Liver (tissue), 9 donors: ENCODE results near the gene FAM89B. TPM values are rescaled to one million over a fixed set of nuclear protein-coding genes. Genes with fewer than 3 reads are reported as not detected.

Source experiments
- DNase-seq: peaks from one replicate; pipeline ENCODE4 v3.0.0-alpha.2; 2017; ENCODE audit warnings: low spot score
- H3K27ac ChIP-seq, 2 donors: one replicate each; pipeline ENCODE4 v1.7.0; 2013; ENCODE audit warnings: inconsistent platforms in 2 of 2, low read length in 2 of 2, control low read depth in 1 of 2, low read depth in 1 of 2, mild to moderate bottlenecking in 1 of 2
- H3K27me3 ChIP-seq, 4 donors: one replicate each; pipeline versions ENCODE4 v1.6.1 to v1.7.0; 2013; ENCODE audit warnings: low read length in 3 of 4, inconsistent platforms in 1 of 4, mild to moderate bottlenecking in 1 of 4, moderate library complexity in 1 of 4; ENCODE audit not compliant: control insufficient read depth in 4 of 4, insufficient read depth in 4 of 4
- H3K36me3 ChIP-seq, 4 donors: one replicate each; pipeline versions ENCODE4 v1.6.1 to v1.7.0; 2013; ENCODE audit warnings: low read length in 3 of 4, mild to moderate bottlenecking in 3 of 4, low read depth in 1 of 4, moderate library complexity in 1 of 4; ENCODE audit not compliant: control insufficient read depth in 4 of 4, insufficient read depth in 3 of 4
- H3K4me1 ChIP-seq, 4 donors: one replicate each; pipeline versions ENCODE4 v1.6.1 to v1.7.0; 2013; ENCODE audit warnings: low read length in 3 of 4, mild to moderate bottlenecking in 3 of 4, moderate library complexity in 1 of 4; ENCODE audit not compliant: control insufficient read depth in 4 of 4, insufficient read depth in 4 of 4
- H3K4me3 ChIP-seq, 3 donors: one replicate each; pipeline versions ENCODE4 v1.6.1 to v1.7.0; 2013; ENCODE audit warnings: low read length in 3 of 3, control low read depth in 1 of 3, low read depth in 1 of 3, mild to moderate bottlenecking in 1 of 3
- H3K9ac ChIP-seq, 2 donors: one replicate each; pipeline ENCODE4 v1.7.0; 2013; ENCODE audit warnings: low read length in 2 of 2, mild to moderate bottlenecking in 2 of 2, moderate library complexity in 2 of 2, control low read depth in 1 of 2, low read depth in 1 of 2
- H3K9me3 ChIP-seq, 4 donors: one replicate each; pipeline versions ENCODE4 v1.6.1 to v1.7.0; 2013; ENCODE audit warnings: low read length in 3 of 4; ENCODE audit not compliant: control insufficient read depth in 4 of 4
- EGR1 ChIP-seq, 2 donors: IDR thresholded peaks; 2 replicates each; pipeline ENCODE4 v1.6.1; 2016 to 2018; ENCODE audit warnings: antibody characterized with exemption in 2 of 2, low read depth in 2 of 2
- FOXA1 ChIP-seq: IDR thresholded peaks from 2 replicates; pipeline ENCODE4 v1.6.1; 2016; ENCODE audit warnings: antibody characterized with exemption
- FOXA2 ChIP-seq: IDR thresholded peaks from 2 replicates; pipeline ENCODE4 v1.6.1; 2016; ENCODE audit warnings: antibody characterized with exemption
- GABPA ChIP-seq, 2 donors: IDR thresholded peaks in 1 of 2; conservative IDR thresholded peaks in 1 of 2; 2 replicates each; pipeline ENCODE4 v1.6.1; 2016; ENCODE audit warnings: antibody characterized with exemption in 2 of 2, mild to moderate bottlenecking in 1 of 2, moderate library complexity in 1 of 2
- HNF4A ChIP-seq, 2 donors: conservative IDR thresholded peaks; 2 replicates each; pipeline ENCODE4 v1.6.1; 2016; ENCODE audit warnings: antibody characterized with exemption in 2 of 2, mild to moderate bottlenecking in 2 of 2
- HNF4G ChIP-seq: IDR thresholded peaks from 2 replicates; pipeline ENCODE4 v1.6.1; 2016; ENCODE audit warnings: antibody characterized with exemption
- JUND ChIP-seq, 2 donors: IDR thresholded peaks; 2 replicates each; pipeline ENCODE4 v1.6.1; 2016; ENCODE audit warnings: antibody characterized with exemption in 2 of 2
- NR2F2 ChIP-seq: IDR thresholded peaks from 2 replicates; pipeline ENCODE4 v1.6.1; 2016; ENCODE audit warnings: antibody characterized with exemption
- RAD21 ChIP-seq, 2 donors: IDR thresholded peaks; 2 replicates each; pipeline ENCODE4 v1.6.1; 2016; ENCODE audit warnings: antibody characterized with exemption in 2 of 2, mild to moderate bottlenecking in 2 of 2
- RXRA ChIP-seq, 2 donors: IDR thresholded peaks; 2 replicates each; pipeline ENCODE4 v1.6.1; 2017 to 2018; ENCODE audit warnings: antibody characterized with exemption in 2 of 2, mild to moderate bottlenecking in 1 of 2
- SP1 ChIP-seq: IDR thresholded peaks from 2 replicates; pipeline ENCODE4 v1.6.1; 2018; ENCODE audit warnings: antibody characterized with exemption, mild to moderate bottlenecking
- TAF1 ChIP-seq: conservative IDR thresholded peaks from 2 replicates; pipeline ENCODE4 v1.6.1; 2016; ENCODE audit warnings: antibody characterized with exemption, mild to moderate bottlenecking
- YY1 ChIP-seq: IDR thresholded peaks from 2 replicates; pipeline ENCODE4 v1.6.1; 2016; ENCODE audit warnings: antibody characterized with exemption, mild to moderate bottlenecking
- WGBS: extraction: QIAGEN DNeasy Blood & Tissue Kit; methylation state at CpG from one replicate; pipeline ENCODE4 v1.1.7; 2013; 5-methylcytosine and 5-hydroxymethylcytosine counted together
- polyA plus RNA-seq, 2 donors: library from polyadenylated mRNA; stranded (reverse) in 1 of 2; unstranded in 1 of 2; fragments of 200-250 nt in 1 of 2; fragments of >200 nt in 1 of 2; fragmentation: Nextera tagmentation in 1 of 2; extraction: Ambion mirVana in 1 of 2; gene quantifications; one replicate each; pipeline versions ENCODE4 v1.2.1 to v1.2.3, GENCODE V29; 2013 to 2015
- total RNA-seq, 2 donors: library from RNA; depleted of rRNA; stranded (reverse); fragments of >200 nt; gene quantifications; one replicate each; pipeline ENCODE4 v1.2.3, GENCODE V29; 2014
- TF ChIP-seq, protein P1 (sequence below): IDR thresholded peaks from 2 replicates; pipeline ENCODE4 v1.6.1; 2016; ENCODE audit warnings: antibody characterized with exemption
- TF ChIP-seq, protein P2 (sequence below): IDR thresholded peaks from 2 replicates; pipeline ENCODE4 v1.6.1; 2016; ENCODE audit warnings: antibody characterized with exemption
- TF ChIP-seq, protein P3 (sequence below): IDR thresholded peaks from 2 replicates; pipeline ENCODE4 v1.6.1; 2016; ENCODE audit warnings: antibody characterized with exemption
- TF ChIP-seq, protein P4 (sequence below): fragments of 150-350 bp; IDR thresholded peaks from 2 replicates; pipeline ENCODE4 v1.5.1; 2017; ENCODE audit warnings: improper control_type of control experiment, low read depth, low read length; ENCODE audit not compliant: missing input control
- TF ChIP-seq, protein P5 (sequence below): IDR thresholded peaks from 2 replicates; pipeline ENCODE4 v1.6.1; 2016; ENCODE audit warnings: antibody characterized with exemption, mild to moderate bottlenecking
- donor health status: healthy.
- donor health status: healthy.
- donor health status: healthy.
- donor health status: healthy.
- donor health status: healthy.

Gene FAM89B
- total and polyA plus RNA-seq, 4 donors = 4.7 to 16.7 (median 9.5) TPM

DNA sequence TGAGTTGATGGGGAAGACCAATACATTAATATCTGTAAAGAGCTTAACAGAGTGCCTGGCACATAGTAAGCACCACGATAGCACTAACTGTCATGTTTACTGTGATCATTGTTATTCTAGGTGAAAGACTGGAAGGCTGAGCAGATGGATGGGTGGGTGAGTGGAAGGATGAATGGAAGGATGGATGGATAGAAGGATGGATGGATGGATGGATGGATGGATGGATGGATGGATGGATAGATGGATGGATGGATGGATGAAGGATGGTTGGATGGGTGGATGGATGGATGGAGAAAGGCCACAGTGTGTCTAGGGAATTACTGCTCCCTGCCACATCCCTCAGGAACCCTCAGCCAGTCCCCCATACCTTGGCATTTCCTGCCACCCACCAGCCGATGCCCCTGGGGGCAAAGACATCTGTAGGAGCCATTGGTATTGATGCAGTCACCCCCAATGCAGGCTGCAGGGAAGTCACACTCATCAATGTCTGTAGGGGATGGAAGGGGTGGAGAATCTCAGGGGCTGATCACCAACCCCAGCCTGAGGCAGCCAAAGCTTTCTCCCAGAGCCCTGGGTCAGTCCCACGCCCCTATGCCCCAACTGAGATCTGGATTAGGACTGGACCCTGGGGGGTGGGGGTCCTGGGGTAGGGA, 29.5 kb upstream of the FAM89B start:
- Histone ChIP-seq H3K4me3 (no peak overlapping the region), H3K27ac (no peak overlapping the region), H3K36me3 (peaks cover 0 to 10% (median 2%) of the 10 kb centered on the region in 4 donors), H3K9me3 (no peaks in the 10 kb centered on the region), H3K4me1 (peaks cover 14 to 47% (median 30%) of the 10 kb centered on the region in 4 donors), H3K27me3 (no peaks in the 10 kb centered on the region), H3K9ac (no peak overlapping the region)
- no peak for DNase-seq
- 95% methylated on average over 3 of the region's 3 CpGs for WGBS
- TF ChIP-seq, protein P1, sequence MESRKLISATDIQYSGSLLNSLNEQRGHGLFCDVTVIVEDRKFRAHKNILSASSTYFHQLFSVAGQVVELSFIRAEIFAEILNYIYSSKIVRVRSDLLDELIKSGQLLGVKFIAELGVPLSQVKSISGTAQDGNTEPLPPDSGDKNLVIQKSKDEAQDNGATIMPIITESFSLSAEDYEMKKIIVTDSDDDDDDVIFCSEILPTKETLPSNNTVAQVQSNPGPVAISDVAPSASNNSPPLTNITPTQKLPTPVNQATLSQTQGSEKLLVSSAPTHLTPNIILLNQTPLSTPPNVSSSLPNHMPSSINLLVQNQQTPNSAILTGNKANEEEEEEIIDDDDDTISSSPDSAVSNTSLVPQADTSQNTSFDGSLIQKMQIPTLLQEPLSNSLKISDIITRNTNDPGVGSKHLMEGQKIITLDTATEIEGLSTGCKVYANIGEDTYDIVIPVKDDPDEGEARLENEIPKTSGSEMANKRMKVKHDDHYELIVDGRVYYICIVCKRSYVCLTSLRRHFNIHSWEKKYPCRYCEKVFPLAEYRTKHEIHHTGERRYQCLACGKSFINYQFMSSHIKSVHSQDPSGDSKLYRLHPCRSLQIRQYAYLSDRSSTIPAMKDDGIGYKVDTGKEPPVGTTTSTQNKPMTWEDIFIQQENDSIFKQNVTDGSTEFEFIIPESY = no peak
- no peak for TF ChIP-seq TAF1
- no peak for TF ChIP-seq FOXA2
- TF ChIP-seq EGR1 (IDR thresholded peaks at IDR 0.05; ENCODE audit: low read depth in 2 of 2) = no peak
- TF ChIP-seq RXRA (IDR thresholded peaks at IDR 0.05) = no peak
- TF ChIP-seq, protein P2, sequence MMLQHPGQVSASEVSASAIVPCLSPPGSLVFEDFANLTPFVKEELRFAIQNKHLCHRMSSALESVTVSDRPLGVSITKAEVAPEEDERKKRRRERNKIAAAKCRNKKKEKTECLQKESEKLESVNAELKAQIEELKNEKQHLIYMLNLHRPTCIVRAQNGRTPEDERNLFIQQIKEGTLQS = no peak
- TF ChIP-seq YY1 = no peak
- TF ChIP-seq RAD21 (IDR thresholded peaks at IDR 0.05) = no peak
- no peak for TF ChIP-seq JUND (IDR thresholded peaks at IDR 0.05)
- TF ChIP-seq, protein P3, sequence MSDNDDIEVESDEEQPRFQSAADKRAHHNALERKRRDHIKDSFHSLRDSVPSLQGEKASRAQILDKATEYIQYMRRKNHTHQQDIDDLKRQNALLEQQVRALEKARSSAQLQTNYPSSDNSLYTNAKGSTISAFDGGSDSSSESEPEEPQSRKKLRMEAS = no peak
- no peak for TF ChIP-seq HNF4A (conservative IDR thresholded peaks at IDR 0.05)
- TF ChIP-seq GABPA (IDR thresholded peaks at IDR 0.05 in 1 of 2, conservative IDR thresholded peaks at IDR 0.05 in 1 of 2) = no peak
- TF ChIP-seq, protein P4, sequence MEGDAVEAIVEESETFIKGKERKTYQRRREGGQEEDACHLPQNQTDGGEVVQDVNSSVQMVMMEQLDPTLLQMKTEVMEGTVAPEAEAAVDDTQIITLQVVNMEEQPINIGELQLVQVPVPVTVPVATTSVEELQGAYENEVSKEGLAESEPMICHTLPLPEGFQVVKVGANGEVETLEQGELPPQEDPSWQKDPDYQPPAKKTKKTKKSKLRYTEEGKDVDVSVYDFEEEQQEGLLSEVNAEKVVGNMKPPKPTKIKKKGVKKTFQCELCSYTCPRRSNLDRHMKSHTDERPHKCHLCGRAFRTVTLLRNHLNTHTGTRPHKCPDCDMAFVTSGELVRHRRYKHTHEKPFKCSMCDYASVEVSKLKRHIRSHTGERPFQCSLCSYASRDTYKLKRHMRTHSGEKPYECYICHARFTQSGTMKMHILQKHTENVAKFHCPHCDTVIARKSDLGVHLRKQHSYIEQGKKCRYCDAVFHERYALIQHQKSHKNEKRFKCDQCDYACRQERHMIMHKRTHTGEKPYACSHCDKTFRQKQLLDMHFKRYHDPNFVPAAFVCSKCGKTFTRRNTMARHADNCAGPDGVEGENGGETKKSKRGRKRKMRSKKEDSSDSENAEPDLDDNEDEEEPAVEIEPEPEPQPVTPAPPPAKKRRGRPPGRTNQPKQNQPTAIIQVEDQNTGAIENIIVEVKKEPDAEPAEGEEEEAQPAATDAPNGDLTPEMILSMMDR = no peak
- TF ChIP-seq, protein P5, sequence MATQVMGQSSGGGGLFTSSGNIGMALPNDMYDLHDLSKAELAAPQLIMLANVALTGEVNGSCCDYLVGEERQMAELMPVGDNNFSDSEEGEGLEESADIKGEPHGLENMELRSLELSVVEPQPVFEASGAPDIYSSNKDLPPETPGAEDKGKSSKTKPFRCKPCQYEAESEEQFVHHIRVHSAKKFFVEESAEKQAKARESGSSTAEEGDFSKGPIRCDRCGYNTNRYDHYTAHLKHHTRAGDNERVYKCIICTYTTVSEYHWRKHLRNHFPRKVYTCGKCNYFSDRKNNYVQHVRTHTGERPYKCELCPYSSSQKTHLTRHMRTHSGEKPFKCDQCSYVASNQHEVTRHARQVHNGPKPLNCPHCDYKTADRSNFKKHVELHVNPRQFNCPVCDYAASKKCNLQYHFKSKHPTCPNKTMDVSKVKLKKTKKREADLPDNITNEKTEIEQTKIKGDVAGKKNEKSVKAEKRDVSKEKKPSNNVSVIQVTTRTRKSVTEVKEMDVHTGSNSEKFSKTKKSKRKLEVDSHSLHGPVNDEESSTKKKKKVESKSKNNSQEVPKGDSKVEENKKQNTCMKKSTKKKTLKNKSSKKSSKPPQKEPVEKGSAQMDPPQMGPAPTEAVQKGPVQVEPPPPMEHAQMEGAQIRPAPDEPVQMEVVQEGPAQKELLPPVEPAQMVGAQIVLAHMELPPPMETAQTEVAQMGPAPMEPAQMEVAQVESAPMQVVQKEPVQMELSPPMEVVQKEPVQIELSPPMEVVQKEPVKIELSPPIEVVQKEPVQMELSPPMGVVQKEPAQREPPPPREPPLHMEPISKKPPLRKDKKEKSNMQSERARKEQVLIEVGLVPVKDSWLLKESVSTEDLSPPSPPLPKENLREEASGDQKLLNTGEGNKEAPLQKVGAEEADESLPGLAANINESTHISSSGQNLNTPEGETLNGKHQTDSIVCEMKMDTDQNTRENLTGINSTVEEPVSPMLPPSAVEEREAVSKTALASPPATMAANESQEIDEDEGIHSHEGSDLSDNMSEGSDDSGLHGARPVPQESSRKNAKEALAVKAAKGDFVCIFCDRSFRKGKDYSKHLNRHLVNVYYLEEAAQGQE = no peak
- no peak for TF ChIP-seq NR2F2
- no peak for TF ChIP-seq SP1
- TF ChIP-seq HNF4G = no peak
- no peak for TF ChIP-seq FOXA1
